HPDE6-E6E7 (cell line): ENCODE measurements around the gene ZFP36L1.

Experiments
- DNase-seq: peaks from one replicate; pipeline ENCODE4 v3.0.0; 2011; ENCODE audit warnings: missing footprints; ENCODE audit errors: extremely low spot score

Gene ZFP36L1

GRCh38 chr14:68738559-68738958, 54.3 kb downstream of the ZFP36L1 start:
- no peak for DNase-seq
